Thoracic aorta (tissue), 2 donors: ENCODE results near the gene ADAMTS6. TPM values are rescaled to one million over a fixed set of nuclear protein-coding genes. Genes with fewer than 3 reads are reported as not detected.

Experiments used
- ATAC-seq: fragments of 150-250 bp; one replicate; pipeline ENCODE4 v1.8.0; 2017; ENCODE audit warnings: low read depth; ENCODE audit not compliant: insufficient number of reproducible peaks, low FRiP score
- DNase-seq: peaks from one replicate; pipeline ENCODE4 v3.0.0-alpha.2; 2020; ENCODE audit warnings: low spot score
- H3K27ac ChIP-seq, 2 donors: fragments of 200-600 bp; sonication (generic); 1 replicate in 1 of 2; 2 replicates in 1 of 2; pipeline ENCODE4 v1.5.1; 2016; ENCODE audit warnings: mild to moderate bottlenecking in 2 of 2, moderate library complexity in 2 of 2
- H3K27me3 ChIP-seq: fragments of 200-600 bp; sonication (generic); replicated peaks from 2 replicates; pipeline ENCODE4 v1.6.0; 2016; ENCODE audit warnings: mild to moderate bottlenecking; ENCODE audit not compliant: insufficient read depth
- H3K36me3 ChIP-seq: fragments of 200-600 bp; sonication (generic); one replicate; pipeline ENCODE4 v1.5.1; 2016
- H3K4me1 ChIP-seq, 2 donors: fragments of 200-600 bp; sonication (generic); 1 replicate in 1 of 2; 2 replicates in 1 of 2; pipeline versions ENCODE4 v1.5.1 to v1.6.0; 2016; ENCODE audit warnings: low read depth in 2 of 2, mild to moderate bottlenecking in 1 of 2; ENCODE audit not compliant: control insufficient read depth in 1 of 2
- H3K4me3 ChIP-seq: fragments of 200-600 bp; sonication (generic); 2 replicates; pipeline ENCODE4 v1.5.1; 2016; ENCODE audit warnings: mild to moderate bottlenecking
- H3K9me3 ChIP-seq: fragments of 200-600 bp; sonication (generic); 2 replicates; pipeline ENCODE4 v1.5.1; 2016
- CTCF ChIP-seq: fragments of 200-600 bp; sonication (generic); IDR thresholded peaks from one replicate; pipeline ENCODE4 v1.5.1; 2019; ENCODE audit warnings: antibody characterized with exemption
- total RNA-seq, 2 donors: library from RNA; depleted of rRNA; stranded (reverse); fragments of >200 nt; gene quantifications; one replicate each; pipeline versions ENCODE4 v1.1.0 to v1.2.3, GENCODE V29; 2016

The ADAMTS6 gene
- total RNA-seq, 2 donors from 2014 or later = 4.9 to 11.8 TPM

GRCh38 chr5:65128226-65128625 is 353.5 kb downstream of the ADAMTS6 start:
- no peak for TF ChIP-seq CTCF
- Histone ChIP-seq H3K27me3 (no peaks in the 10 kb centered on the region), H3K9me3 (no peaks in the 10 kb centered on the region), H3K27ac (peak overlapping the region; percentile 56 to 78), H3K36me3 (no peaks in the 10 kb centered on the region), H3K4me3 (no peak overlapping the region), H3K4me1 (peaks cover 5 to 34% of the 10 kb centered on the region in 2 donors)
- no peak for ATAC-seq
- DNase-seq = no peak

- Histone ChIP-seq H3K27me3 (no peaks in the 10 kb centered on the region), H3K4me1 (peaks cover 5 to 30% of the 10 kb centered on the region in 2 donors), H3K4me3 (no peak overlapping the region), H3K36me3 (no peaks in the 10 kb centered on the region), H3K9me3 (no peaks in the 10 kb centered on the region), H3K27ac (peak overlapping the region; percentile 68 to 78)
- ATAC-seq (no peak), DNase-seq (no peak)
- no peak for TF ChIP-seq CTCF
Observed at GRCh38 chr5:65127161-65127901, 354.4 kb downstream of the ADAMTS6 start.

DNA sequence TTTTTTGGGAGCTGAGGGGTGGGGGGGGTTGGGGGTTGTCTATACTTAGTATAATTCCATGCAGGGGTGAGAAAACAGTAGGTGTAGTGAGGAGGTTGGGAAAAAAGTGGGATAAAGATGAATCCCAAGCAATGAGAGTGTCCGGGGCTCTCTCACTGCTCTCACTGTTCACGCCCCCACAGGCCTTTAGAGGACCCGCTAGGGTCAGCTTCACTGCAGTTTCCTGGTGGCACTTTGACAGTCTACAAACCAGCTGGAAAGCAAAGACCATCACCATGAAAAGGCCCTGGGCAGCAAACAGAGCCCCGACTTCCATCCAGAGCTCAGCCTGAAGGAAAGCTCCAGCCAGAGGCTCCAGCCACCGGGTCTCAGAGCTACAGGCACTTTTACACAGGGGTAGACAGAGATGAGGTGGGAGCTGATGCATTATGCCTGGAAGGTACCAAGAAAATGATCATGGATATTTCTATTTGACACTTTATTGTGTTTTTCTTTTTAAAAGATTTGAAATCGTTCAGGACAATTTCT is 355.1 kb downstream of the ADAMTS6 start:
- no peak for TF ChIP-seq CTCF
- Histone ChIP-seq H3K27me3 (no peaks in the 10 kb centered on the region), H3K27ac (peak overlapping the region; percentile 68 to 78), H3K36me3 (no peaks in the 10 kb centered on the region), H3K4me1 (peaks cover 5 to 30% of the 10 kb centered on the region in 2 donors), H3K4me3 (no peak overlapping the region), H3K9me3 (no peaks in the 10 kb centered on the region)
- DNase-seq = no peak
- ATAC-seq = peak; percentile 3

DNA sequence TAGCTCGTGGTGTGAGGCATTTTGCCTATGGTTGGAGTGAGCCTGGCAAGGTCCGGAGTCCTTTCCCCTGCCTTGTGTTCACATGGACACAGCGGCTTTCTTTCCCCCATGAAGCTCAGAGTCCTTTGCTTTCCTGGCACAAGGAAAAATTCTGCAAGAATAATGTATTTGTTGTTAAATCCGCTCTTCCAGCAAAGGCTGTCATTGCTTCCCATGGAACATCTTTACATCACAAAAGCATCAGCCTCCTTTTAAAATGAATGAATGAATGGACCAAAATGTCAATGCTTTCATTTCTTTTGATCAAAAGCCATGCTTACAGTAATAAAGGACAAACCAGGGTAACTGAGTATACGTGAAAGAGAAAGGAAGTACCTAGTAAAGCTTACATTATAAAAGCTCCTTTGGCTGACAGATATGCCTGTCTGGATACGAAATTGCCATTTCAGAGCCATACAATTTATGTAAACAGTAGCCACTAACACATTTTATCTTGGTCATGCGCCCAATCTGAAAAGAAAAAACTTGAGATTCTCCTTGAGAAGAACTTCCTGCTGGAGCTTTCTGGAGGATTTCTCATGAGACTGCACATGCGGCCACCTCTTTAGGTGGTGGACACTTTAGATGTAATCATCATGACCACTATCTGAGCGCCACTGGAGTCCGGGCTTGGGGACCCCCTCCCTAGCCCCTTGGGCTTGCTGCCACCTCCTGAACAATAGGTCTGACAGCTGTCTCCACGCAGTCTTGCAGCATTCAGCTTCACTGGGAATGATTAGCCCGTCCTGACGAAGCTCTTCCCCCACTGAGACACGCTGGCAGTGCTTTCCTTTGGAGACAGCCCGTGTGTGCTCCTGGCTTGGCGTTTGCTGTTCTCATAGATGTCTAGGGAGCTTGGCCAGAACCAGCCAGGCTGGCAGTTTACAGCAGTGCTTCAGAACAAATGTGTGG is 355.9 kb downstream of the ADAMTS6 start:
- Histone ChIP-seq H3K27me3 (no peaks in the 10 kb centered on the region), H3K27ac (peak overlapping the region in 1 of 2 donors; percentile 78), H3K36me3 (no peaks in the 10 kb centered on the region), H3K9me3 (no peaks in the 10 kb centered on the region), H3K4me3 (peak overlapping the region; percentile 34), H3K4me1 (peaks cover 5 to 30% of the 10 kb centered on the region in 2 donors)
- TF ChIP-seq CTCF = no peak
- ATAC-seq = no peak
- DNase-seq = no peak
